K562 (cell line): Measurements from ENCODE around the gene MAP3K12. TPM values are rescaled to one million over a fixed set of nuclear protein-coding genes. Genes with fewer than 3 reads are reported as not detected.
"Not testable (repeated sequence)": the region's sequence is repeated elsewhere in the genome, so short reads cannot be mapped to it uniquely, and the experiment has no call there.

Experiments
- ATAC-seq: fragments of 200-7000 bp; cut with Tn5 transposase; 3 replicates; pipeline ENCODE4 v1.9.1; 2020; ENCODE audit warnings: moderate library complexity
- BruUV-seq: library from RNA; stranded (reverse); fragments of 400-500 nt; replicated peaks from 2 replicates; lab custom pipeline; 2021; lab: Mats Ljungman, UMichigan
- CTCF ChIA-PET: fragments of 300-600 bp; formaldehyde crosslinking; extraction: SDS; loops from one replicate; lab custom pipeline; 2021; ENCODE audit warnings: low intra/inter-chr PET ratio; lab: Yijun Ruan, JAX
- POLR2A ChIA-PET: fragments of 300-600, 350-650 bp; sonication (Branson Sonifier 250); formaldehyde crosslinking; extraction: SDS; loops from one replicate; lab custom pipeline; 2021; ENCODE audit warnings: antibody characterized with exemption, inconsistent platforms; lab: Yijun Ruan, JAX
- DNase-seq, 4 experiments: peaks; one replicate each; pipeline versions ENCODE4 v3.0.0 to v3.0.0-alpha.2; 2011 to 2018; ENCODE audit warnings: low spot score in 3 of 4, mixed read lengths in 3 of 4; ENCODE audit errors: extremely low read depth in 1 of 4
- FAIRE-seq: peaks from 2 replicates; lab custom pipeline; 2011; peaks lifted over from hg19 to GRCh38; lab: Jason Lieb, UNC
- H2AFZ ChIP-seq: 2 replicates; pipeline ENCODE4 v1.6.0; 2011; ENCODE audit warnings: low read depth, low read length, control low read depth, inconsistent platforms
- H3K27ac ChIP-seq: fragments of 200-600 bp; 3 replicates; pipeline ENCODE4 v1.8.0; 2011; ENCODE audit warnings: low read depth, mild to moderate bottlenecking, control low read depth, inconsistent platforms, low read length, moderate library complexity, mixed read lengths; ENCODE audit errors: extremely low read depth
- H3K27me3 ChIP-seq, 2 experiments: fragments of 300-600 bp in 1 of 2; 2 replicates in 1 of 2; 3 replicates in 1 of 2; pipeline versions ENCODE4 v1.6.0 to v1.8.0; 2011; ENCODE audit warnings: inconsistent platforms in 2 of 2, low read length in 2 of 2, mild to moderate bottlenecking in 1 of 2, mixed read lengths in 1 of 2, moderate library complexity in 1 of 2; ENCODE audit not compliant: control insufficient read depth in 2 of 2, insufficient read depth in 2 of 2
- H3K36me3 ChIP-seq: fragments of 300-600 bp; 3 replicates; pipeline ENCODE4 v1.8.0; 2011; ENCODE audit warnings: mild to moderate bottlenecking, low read length, inconsistent platforms; ENCODE audit not compliant: control insufficient read depth, insufficient read depth
- H3K4me1 ChIP-seq, 2 experiments: fragments of 200-600 bp in 1 of 2; replicated peaks in 1 of 2; 2 replicates in 1 of 2; 3 replicates in 1 of 2; pipeline versions ENCODE4 v1.5.1 to v1.8.0; 2011; ENCODE audit warnings: inconsistent platforms in 2 of 2, low read length in 2 of 2, mild to moderate bottlenecking in 1 of 2, mixed read lengths in 1 of 2, moderate library complexity in 1 of 2; ENCODE audit not compliant: control insufficient read depth in 2 of 2, insufficient read depth in 2 of 2
- H3K4me2 ChIP-seq: 2 replicates; pipeline ENCODE4 v1.6.1; 2011; ENCODE audit warnings: low read length, control low read depth, inconsistent platforms, mixed read lengths; ENCODE audit not compliant: insufficient read depth
- H3K4me3 ChIP-seq: fragments of 200-600 bp; sonication (generic), shearing (Covaris generic); 2 replicates; pipeline ENCODE4 v1.5.1; 2016; ENCODE audit warnings: control low read depth, inconsistent platforms
- H3K79me2 ChIP-seq: fragments of 200-600 bp; 3 replicates; pipeline ENCODE4 v1.8.0; 2011; ENCODE audit warnings: low read length, inconsistent platforms; ENCODE audit not compliant: control insufficient read depth, insufficient read depth
- H3K9ac ChIP-seq, 2 experiments: 2 replicates each; pipeline versions ENCODE4 v1.6.0 to v1.6.1; 2011; ENCODE audit warnings: low read depth in 2 of 2, low read length in 2 of 2, control low read depth in 1 of 2, inconsistent platforms in 1 of 2, mild to moderate bottlenecking in 1 of 2, mixed read lengths in 1 of 2; ENCODE audit not compliant: insufficient read depth in 1 of 2
- H3K9me1 ChIP-seq: one replicate; pipeline ENCODE4 v1.6.0; 2011; ENCODE audit warnings: inconsistent platforms, mild to moderate bottlenecking, low read length, moderate library complexity; ENCODE audit not compliant: control insufficient read depth, insufficient read depth
- H3K9me3 ChIP-seq: replicated peaks from 2 replicates; pipeline ENCODE4 v1.5.1; 2011; ENCODE audit warnings: low read depth, low read length, inconsistent platforms; ENCODE audit not compliant: control insufficient read depth, insufficient read depth
- H4K20me1 ChIP-seq: replicated peaks from 2 replicates; pipeline ENCODE4 v1.6.1; 2011; ENCODE audit warnings: low read length, inconsistent platforms, mixed read lengths; ENCODE audit not compliant: control insufficient read depth, insufficient read depth
- BMI1 ChIP-seq: fragments of 150-350 bp; IDR thresholded peaks from 2 replicates; pipeline ENCODE4 v1.6.1; 2014; ENCODE audit warnings: low read length
- ETV5 ChIP-seq: sonication (generic); formaldehyde crosslinking; IDR thresholded peaks from 2 replicates; pipeline ENCODE4 v1.4.0; 2020; ENCODE audit warnings: low read depth, mild to moderate bottlenecking, missing genetic modification reagents
- PTBP1 ChIP-seq: fragments of 200-400 bp; formaldehyde crosslinking; IDR thresholded peaks from 2 replicates; pipeline ENCODE4 v1.6.1; 2017; ENCODE audit warnings: low read depth, low read length
- TAL1 ChIP-seq: fragments of 450-650 bp; IDR thresholded peaks from 2 replicates; pipeline ENCODE4 v1.6.1; 2016; ENCODE audit warnings: mild to moderate bottlenecking
- ZNF121 ChIP-seq: sonication (generic); formaldehyde crosslinking; conservative IDR thresholded peaks from 2 replicates; pipeline ENCODE4 v1.8.0; 2022; ENCODE audit warnings: missing genetic modification reagents
- WGBS: fragments of 100-300 bp; shearing (Covaris generic); methylation state at CpG from one replicate; pipeline ENCODE4 v1.1.6; 2016; ENCODE audit warnings: low coverage, mixed read lengths; ENCODE audit not compliant: insufficient coverage; ENCODE audit errors: missing lambda C conversion rate; 5-methylcytosine and 5-hydroxymethylcytosine counted together
- in situ Hi-C: fragments of 300-500 bp; cut with MboI; formaldehyde crosslinking; loops from 4 replicates; pipeline ENCODE4 v1.15.0; 2018; ENCODE audit warnings: inconsistent platforms, mixed read lengths
- intact Hi-C: fragments of 100-400 bp; cut with micrococcal nuclease; formaldehyde crosslinking; loops from 2 replicates; pipeline ENCODE4 v1.14.2; 2022
- polyA plus RNA-seq, 8 experiments: library from polyadenylated mRNA; depleted of rRNA in 4 of 8; stranded (reverse) in 5 of 8; unstranded in 3 of 8; fragments of >200 nt; fragmentation: Nextera tagmentation in 2 of 8; fragmentation: Illumina TruSeq in 1 of 8; extraction: Ambion mirVana in 2 of 8; extraction: Trizol in 1 of 8; gene quantifications; 2 replicates each; pipeline versions ENCODE4 v1.2.1 to v1.2.3, GENCODE V29; 2011 to 2014; ENCODE audit warnings: inconsistent platforms in 1 of 8, missing spikeins in 1 of 8
- total RNA-seq, 7 experiments: library from RNA; depleted of rRNA in 6 of 7; stranded (reverse); fragments of >200 nt in 6 of 7; fragmentation: Illumina TruSeq in 2 of 7; extraction: Trizol in 2 of 7; gene quantifications; 2 replicates each; pipeline versions ENCODE4 v1.2.1 to v1.2.3, GENCODE V29; 2011 to 2021; ENCODE audit warnings: low replicate concordance in 1 of 7

Gene MAP3K12
- total and polyA plus RNA-seq, 9 of the 15 experiments (the other 6 are each of a cell fraction or from before 2014, with no cell fraction given): 0.10 to 2.4 (median 1.6) TPM

DNA sequence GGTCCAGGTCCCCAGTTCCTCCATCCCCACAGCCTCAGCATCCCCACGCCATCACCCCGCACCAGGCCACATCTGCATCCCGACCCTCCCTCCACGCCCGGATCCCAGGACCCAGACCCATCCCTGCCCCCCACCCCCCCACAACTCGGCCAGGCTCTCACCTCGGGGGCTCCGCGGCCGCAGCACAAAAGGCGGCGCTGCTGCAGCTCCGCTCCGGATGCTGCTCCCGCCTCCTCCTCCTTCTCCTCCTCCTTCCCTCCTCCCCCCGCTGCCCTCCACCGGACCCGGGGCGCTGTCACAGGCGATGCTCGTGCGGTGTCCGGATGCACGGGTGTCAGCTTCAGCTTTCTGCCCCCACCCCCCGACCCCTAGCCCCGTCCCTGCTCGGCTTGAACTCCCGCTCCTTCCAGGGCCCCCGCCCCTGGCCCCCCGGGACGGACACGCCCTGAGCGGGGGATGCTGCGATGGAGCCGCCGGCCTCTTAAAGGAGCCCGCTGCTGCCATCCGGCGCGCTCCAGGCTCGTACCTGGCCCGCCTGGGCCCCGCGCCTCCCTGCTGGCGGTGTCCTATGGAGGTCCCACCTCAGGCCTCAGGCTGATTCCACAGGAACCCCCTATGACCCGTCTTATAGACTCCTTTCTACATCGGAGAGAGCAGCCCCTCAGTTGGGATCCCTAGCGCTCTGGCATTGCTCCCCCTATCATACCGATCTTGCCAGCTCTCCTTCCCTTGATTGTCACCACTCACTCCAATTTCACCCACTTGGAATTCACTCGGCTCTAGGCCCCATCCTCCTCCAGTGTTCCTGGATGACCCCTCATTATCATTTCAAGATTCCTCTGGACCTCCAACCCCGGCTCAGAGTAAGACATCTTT, at the start of gene MAP3K12 (continued):
- TF ChIP-seq TAL1: no peak
- TF ChIP-seq BMI1: no peak
- TF ChIP-seq ETV5 (CRISPR knock-in tag): no peak
- TF ChIP-seq PTBP1: no peak

DNA sequence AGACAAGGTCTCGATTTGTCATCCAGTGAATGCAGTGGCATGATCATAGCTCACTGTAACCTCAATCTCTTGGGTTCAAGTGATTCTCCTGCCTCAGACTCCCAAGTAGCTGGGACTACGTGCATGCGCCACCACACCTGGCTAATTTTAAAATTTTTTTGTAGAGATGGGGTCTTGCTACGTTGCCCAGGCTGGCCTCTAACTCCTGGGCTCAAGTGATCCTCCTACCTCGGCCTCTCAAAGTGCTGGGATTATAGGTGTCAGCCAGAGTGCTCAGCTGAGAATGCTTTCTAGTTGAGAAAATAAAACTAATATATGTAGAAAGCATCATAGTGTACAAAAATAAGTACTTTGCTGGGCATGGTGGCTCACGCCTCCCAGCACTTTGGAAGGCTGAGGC, 49.1 kb upstream of the MAP3K12 start:
- H3K9ac ChIP-seq, H3K27ac ChIP-seq, CTCF ChIA-PET, intact Hi-C loops, H3K4me1 ChIP-seq, H3K27me3 ChIP-seq, in situ Hi-C loops, BruUV-seq, H3K79me2 ChIP-seq, H3K4me3 ChIP-seq, H3K9me1 ChIP-seq, H3K4me2 ChIP-seq, H4K20me1 ChIP-seq, ATAC-seq, FAIRE-seq, H3K9me3 ChIP-seq, H2AFZ ChIP-seq, DNase-seq: not testable (repeated sequence)
- TF ChIP-seq ZNF121 (CRISPR knock-in tag): peak; percentile 64
- peaks cover 29% of the 10 kb centered on the region for H3K36me3 ChIP-seq
- 94% methylated on average over 6 of the region's 6 CpGs for WGBS
- POLR2A ChIA-PET: interaction anchor here (0.6 to 1.0 kb wide), 4 partner anchors 10 to 119 kb away, joined by 3 to 4 read pairs (median 4); no protein-coding TSS in a partner anchor
